Keratinocyte (primary cell): ENCODE data around the gene EEIG2.
"Not testable (repeated sequence)": the region's sequence is repeated elsewhere in the genome, so short reads cannot be mapped to it uniquely, and the experiment has no call there.

Source experiments
- CTCF ChIP-seq, 3 experiments: IDR thresholded peaks in 1 of 3; conservative IDR thresholded peaks in 1 of 3; optimal IDR thresholded peaks in 1 of 3; 2 replicates in 2 of 3; 3 replicates in 1 of 3; pipeline versions ENCODE3 to v1.5.1; 2011; ENCODE audit warnings: low read length in 3 of 3, mild to moderate bottlenecking in 3 of 3, moderate library complexity in 2 of 3, control low read depth in 1 of 3, inconsistent platforms in 1 of 3; ENCODE audit not compliant: insufficient read depth in 2 of 3; ENCODE audit errors: extremely low read depth in 1 of 3
- EZH2 ChIP-seq: IDR thresholded peaks from one replicate; pipeline ENCODE4 v1.6.1; 2012; ENCODE audit warnings: inconsistent platforms, mild to moderate bottlenecking, low read length, moderate library complexity

- not testable (repeated sequence) for TF ChIP-seq CTCF (optimal IDR thresholded peaks at IDR 0.05 in 1 of 3, IDR thresholded peaks at IDR 0.05 in 1 of 3, conservative IDR thresholded peaks at IDR 0.05 in 1 of 3; ENCODE audit: extremely low read depth in 1 of 3, insufficient read depth in 2 of 3, low read length in 3 of 3); EZH2
Observed at GRCh38 chr1:108547493-108547892, 12.4 kb upstream of the EEIG2 start.
